ENCODE data around the gene PRSS48. TPM values are rescaled to one million over a fixed set of nuclear protein-coding genes. Genes with fewer than 3 reads are reported as not detected.
"Not testable (repeated sequence)": the region's sequence is repeated elsewhere in the genome, so short reads cannot be mapped to it uniquely, and the experiment has no call there.

The PRSS48 gene
- total RNA-seq = not detected
- long read RNA-seq = 0 reads

- intact Hi-C loops (cut with DNase I) = loop anchor here (1.0 to 5.0 kb wide), 2 partner anchors 50 to 85 kb away; partner anchors contain the start of gene SH3D19
- DNase-seq (ENCODE audit: missing footprints) (peak; percentile 62), ATAC-seq (peak; percentile 61)
These were observed at the start of gene PRSS48 for GRCh38 chr4:151276787-151277562. TSS of gene PRSS48 (plus strand) at chr4:151277161. CDS start at chr4:151277173, 12 bp downstream.

- DNase-seq (ENCODE audit: missing footprints) (no peak), ATAC-seq (no peak)
- intact Hi-C loops (cut with DNase I) = loop anchor here (5.0 kb wide), 1 partner anchor 60 kb away; no protein-coding TSS in a partner anchor
These were observed 49.8 kb upstream of the PRSS48 start for GRCh38 chr4:151227172-151227571.

- DNase-seq (ENCODE audit: missing footprints) = no peak
- peak; percentile 90 for ATAC-seq
- intact Hi-C loops (cut with DNase I) = loop anchor here (5.0 kb wide), 1 partner anchor 60 kb away; no protein-coding TSS in a partner anchor
These were observed 49.2 kb upstream of the PRSS48 start for GRCh38 chr4:151227731-151228130.

GRCh38 chr4:151228189-151229119, 48.5 kb upstream of the PRSS48 start:
- intact Hi-C loops (cut with DNase I) = loop anchor here (5.0 kb wide), 1 partner anchor 61 kb away; no protein-coding TSS in a partner anchor
- ATAC-seq (no peak), DNase-seq (ENCODE audit: missing footprints) (no peak)

GRCh38 chr4:151231915-151232595, 44.9 kb upstream of the PRSS48 start:
- no peak for ATAC-seq
- DNase-seq (ENCODE audit: missing footprints) = no peak
- intact Hi-C loops (cut with DNase I) = no loop called here

- no peak for ATAC-seq
These were observed 43.4 kb upstream of the PRSS48 start for GRCh38 chr4:151233600-151233999.

GRCh38 chr4:151235373-151235772, 41.6 kb upstream of the PRSS48 start:
- DNase-seq (ENCODE audit: missing footprints); ATAC-seq; intact Hi-C loops (cut with DNase I): not testable (repeated sequence)

More at GRCh38 chr4:151233600-151233999, 43.4 kb upstream of the PRSS48 start:
- intact Hi-C loops (cut with DNase I) = no loop called here
- no peak for DNase-seq (ENCODE audit: missing footprints)

- ATAC-seq (no peak), DNase-seq (ENCODE audit: missing footprints) (no peak)
- intact Hi-C loops (cut with DNase I) = no loop called here
These were observed 40.9 kb upstream of the PRSS48 start for GRCh38 chr4:151236036-151236435.

GRCh38 chr4:151238477-151238876, 38.5 kb upstream of the PRSS48 start:
- DNase-seq (ENCODE audit: missing footprints) (no peak), ATAC-seq (peak; percentile 54)
- intact Hi-C loops (cut with DNase I) = no loop called here

- DNase-seq (ENCODE audit: missing footprints) (no peak), ATAC-seq (no peak)
- intact Hi-C loops (cut with DNase I) = no loop called here
These were observed 37.4 kb upstream of the PRSS48 start for GRCh38 chr4:151239608-151240007.

- DNase-seq (ENCODE audit: missing footprints) (no peak), ATAC-seq (no peak)
- intact Hi-C loops (cut with DNase I) = no loop called here
These were observed 34.7 kb upstream of the PRSS48 start for GRCh38 chr4:151242305-151242704.

GRCh38 chr4:151246742-151247141, 30.2 kb upstream of the PRSS48 start:
- intact Hi-C loops (cut with DNase I) = no loop called here
- ATAC-seq = no peak
- no peak for DNase-seq (ENCODE audit: missing footprints)

- DNase-seq (ENCODE audit: missing footprints) (no peak), ATAC-seq (no peak)
- intact Hi-C loops (cut with DNase I) = no loop called here
These were observed 29.6 kb upstream of the PRSS48 start for GRCh38 chr4:151247395-151247794.

GRCh38 chr4:151248519-151248918, 28.4 kb upstream of the PRSS48 start:
- intact Hi-C loops (cut with DNase I) = no loop called here
- DNase-seq (ENCODE audit: missing footprints) (no peak), ATAC-seq (no peak)

- intact Hi-C loops (cut with DNase I) = no loop called here
- ATAC-seq (no peak), DNase-seq (ENCODE audit: missing footprints) (no peak)
These were observed 26.3 kb upstream of the PRSS48 start for GRCh38 chr4:151250706-151251105.

GRCh38 chr4:151251603-151252304, 25.2 kb upstream of the PRSS48 start:
- intact Hi-C loops (cut with DNase I) = no loop called here
- peak; percentile 13 for ATAC-seq
- no peak for DNase-seq (ENCODE audit: missing footprints)

GRCh38 chr4:151255226-151255625, 21.7 kb upstream of the PRSS48 start:
- intact Hi-C loops (cut with DNase I); ATAC-seq; DNase-seq (ENCODE audit: missing footprints): not testable (repeated sequence)

GRCh38 chr4:151255680-151256079, 21.3 kb upstream of the PRSS48 start:
- ATAC-seq; intact Hi-C loops (cut with DNase I): not testable (repeated sequence)

More at GRCh38 chr4:151255680-151256079, 21.3 kb upstream of the PRSS48 start:
- peak; percentile 52 for DNase-seq (ENCODE audit: missing footprints)

Measured in Right ventricle myocardium inferior (tissue), 1 donor.